Activated CD8-positive, alpha-beta memory T cell treated with anti-CD3 and anti-CD28 coated beads for 4 hours (primary cell): ENCODE measurements around the gene SLC24A4.

ENCODE experiments used
- DNase-seq, 2 donors: peaks; one replicate each; pipeline ENCODE4 v3.0.0-alpha.2; 2020; ENCODE audit warnings: low read depth in 2 of 2

The SLC24A4 gene

DNA sequence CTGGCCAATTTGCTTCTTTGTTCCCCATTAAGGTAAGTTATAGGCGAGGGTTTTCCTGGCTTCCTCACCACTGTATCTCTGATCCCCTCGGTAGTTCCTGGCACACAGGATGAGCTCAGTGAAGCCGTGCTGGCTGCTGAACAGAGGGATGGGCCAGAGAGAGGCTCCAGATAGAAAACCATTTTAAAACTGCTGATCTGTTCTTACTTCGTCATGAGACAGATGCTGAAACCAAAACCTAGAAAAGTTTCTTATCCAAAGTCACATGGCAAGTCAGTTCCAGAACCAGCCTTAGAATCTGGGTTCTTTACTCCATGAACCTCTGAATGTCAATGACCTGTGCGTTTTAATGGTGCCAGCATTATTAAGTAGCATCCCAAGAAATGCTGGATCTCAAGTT is 114.3 kb downstream of the SLC24A4 start:
- no peak for DNase-seq

DNA sequence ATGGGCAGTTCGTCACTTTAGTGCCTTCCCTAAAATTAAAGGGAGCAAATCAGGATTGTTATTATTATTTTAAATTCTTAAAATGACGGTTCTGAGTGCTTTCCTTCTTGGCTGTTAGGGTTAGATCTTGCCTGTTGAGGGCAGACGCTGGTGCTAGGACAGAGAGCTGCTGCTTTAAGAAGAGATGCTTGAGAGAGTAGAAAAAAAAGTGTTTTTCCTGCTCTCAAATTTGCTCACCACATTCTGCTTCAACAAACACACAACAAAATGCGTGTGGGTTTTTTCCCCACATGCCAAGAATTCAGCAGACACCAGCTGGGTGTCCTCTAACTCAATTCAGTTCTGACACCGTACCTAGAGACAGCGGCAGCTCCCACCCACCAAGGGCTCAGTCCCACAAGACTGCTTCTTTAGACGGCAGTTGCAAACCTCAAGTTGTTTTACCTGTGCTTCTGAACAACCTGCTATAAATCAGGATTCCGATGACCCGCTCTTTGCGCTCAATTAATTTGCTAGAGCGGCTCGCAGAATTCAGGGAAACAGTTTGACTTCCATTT is 114.8 kb downstream of the SLC24A4 start:
- no peak for DNase-seq

DNA sequence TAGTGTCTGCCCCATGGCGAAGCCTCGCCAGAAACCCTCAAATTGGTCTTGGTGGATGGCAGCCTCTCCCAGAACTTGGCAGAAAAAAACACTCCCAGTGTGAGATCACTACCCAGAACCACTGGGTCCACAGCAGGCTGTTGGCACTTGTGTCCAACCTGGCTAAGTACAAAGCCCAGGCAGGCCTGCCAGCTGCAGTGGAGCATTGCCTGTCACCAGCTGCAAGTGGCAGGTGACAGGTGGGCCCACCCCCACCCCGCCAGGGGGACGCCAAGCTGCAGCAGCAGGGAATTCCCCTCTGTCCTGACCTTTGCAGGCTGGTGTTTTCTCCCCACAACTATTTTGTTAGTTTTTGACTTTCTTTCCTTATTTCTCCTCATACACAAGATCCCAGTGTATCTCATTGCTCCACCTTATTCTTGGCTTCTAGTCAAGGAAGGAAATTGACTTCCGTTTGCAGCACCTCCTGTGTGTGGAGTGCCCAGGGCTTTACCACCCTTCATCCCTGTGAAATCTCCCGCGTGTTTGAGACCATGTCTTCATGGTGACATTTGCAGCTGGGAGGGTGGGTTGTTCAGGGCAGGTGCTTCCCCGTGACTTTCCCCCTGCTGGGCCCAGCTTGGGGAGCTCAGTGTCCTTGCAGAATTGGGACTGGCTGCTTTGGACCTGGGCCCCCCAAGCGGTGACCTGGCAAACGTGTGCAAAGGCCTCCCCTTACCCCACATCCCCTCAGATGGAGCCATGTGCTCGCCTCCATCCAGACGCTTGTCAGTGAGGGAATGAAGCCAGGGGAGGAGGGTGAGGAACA is 116.8 kb downstream of the SLC24A4 start:
- no peak for DNase-seq

DNA sequence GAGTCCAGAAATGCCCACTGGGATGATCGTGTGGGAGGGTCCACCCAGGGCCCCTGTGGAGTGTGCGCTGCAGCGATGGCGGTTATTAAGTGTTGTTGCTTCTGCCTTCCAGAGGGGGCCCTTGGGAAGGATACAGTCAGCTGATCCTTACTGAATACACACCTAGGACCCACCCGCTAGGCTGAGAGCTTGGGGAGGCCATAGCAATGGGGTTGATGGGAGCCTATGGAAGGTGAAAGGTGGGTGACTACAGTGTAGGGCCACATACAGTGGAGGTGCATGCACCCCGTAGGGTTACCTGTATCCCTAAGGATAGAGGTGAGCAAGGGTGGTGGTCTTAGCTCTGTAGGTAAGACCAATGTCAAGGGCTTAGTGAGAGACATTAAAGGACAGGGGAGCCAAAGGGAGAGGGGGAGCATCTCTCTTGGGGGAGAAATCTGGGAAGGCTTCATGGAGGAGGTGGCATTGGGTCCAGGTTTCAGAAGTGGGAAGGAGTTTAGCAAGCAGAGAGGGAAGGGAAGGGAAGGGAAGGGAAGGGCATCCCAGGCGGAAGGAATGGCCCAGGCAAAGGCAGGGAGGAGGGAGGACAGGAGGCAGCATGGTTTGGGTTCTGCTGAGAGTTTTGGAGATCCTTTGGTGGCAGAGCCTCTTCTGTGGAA is 117.5 kb downstream of the SLC24A4 start:
- no peak for DNase-seq

DNA sequence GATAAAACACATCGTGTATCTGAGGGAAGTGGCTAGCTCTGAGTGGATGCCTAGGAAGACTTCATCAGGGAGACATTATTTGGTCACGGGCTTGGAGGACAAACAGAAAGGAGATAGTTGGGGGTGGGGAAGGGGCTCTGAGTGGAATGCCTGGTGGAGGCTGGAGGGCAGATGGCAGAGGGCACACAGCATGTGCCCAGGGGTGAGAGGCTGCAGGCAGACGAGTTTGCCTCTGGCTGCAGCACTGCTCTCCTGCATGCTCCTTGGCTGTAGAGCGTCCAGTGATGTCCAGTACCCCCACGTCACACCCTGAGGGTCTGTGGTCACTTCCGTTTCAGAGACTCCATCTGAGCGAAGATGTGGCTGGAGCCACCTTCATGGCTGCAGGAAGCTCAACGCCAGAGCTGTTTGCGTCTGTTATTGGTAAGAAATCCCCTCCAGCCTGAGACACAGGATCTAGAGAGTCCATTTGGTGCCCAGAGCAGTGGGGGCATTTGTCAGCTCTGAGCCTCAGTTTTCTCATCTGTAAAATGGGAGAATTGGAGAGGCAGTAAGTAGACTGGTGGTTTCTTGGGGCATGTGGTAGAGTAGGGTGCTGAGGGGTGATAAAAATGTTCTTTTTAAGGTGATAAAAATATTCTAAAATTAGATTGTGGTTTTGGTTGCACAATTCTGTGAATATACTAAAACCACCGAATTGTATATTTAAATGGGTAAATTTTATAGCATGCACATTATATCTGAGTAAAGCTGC is 119.0 kb downstream of the SLC24A4 start:
- DNase-seq = no peak

DNA sequence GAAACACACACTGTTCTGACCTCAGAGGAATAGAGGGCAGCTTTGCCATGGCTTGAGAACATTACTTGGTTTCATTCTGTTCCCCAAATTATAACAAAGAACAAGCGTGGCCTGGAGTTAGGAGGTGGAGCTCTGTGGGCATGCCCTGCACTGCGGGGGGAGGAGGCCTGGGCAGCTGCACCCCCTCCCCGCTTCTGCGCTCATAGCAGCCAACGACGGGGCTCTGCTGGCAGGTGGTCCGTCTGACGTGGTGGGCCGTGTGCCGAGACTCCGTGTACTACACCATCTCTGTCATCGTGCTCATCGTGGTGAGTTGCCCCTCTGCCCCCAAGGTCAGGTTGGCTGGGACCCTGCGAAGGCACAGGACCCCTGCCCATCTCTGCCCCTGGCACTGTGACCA is 120.2 kb downstream of the SLC24A4 start:
- no peak for DNase-seq

DNA sequence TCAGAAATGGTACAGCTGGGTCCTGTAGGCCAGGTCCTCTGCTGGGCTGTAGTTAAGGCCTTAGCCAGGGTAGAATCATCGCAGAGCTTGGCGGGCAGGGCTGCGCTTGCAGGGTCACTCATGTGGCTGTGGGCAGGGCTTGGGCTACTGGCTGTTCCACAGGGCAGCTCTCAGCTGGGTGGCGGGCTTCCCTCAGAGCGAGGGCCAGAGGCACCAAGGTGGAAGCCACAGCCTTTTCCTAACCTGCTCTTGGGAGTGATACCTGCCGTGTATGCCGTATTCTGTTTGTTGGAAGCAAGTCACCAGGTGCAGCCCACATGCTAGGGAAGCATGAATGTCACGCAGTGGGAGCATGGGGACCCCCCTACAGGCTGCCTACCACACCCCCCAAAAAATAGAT is 120.8 kb downstream of the SLC24A4 start:
- no peak for DNase-seq

DNA sequence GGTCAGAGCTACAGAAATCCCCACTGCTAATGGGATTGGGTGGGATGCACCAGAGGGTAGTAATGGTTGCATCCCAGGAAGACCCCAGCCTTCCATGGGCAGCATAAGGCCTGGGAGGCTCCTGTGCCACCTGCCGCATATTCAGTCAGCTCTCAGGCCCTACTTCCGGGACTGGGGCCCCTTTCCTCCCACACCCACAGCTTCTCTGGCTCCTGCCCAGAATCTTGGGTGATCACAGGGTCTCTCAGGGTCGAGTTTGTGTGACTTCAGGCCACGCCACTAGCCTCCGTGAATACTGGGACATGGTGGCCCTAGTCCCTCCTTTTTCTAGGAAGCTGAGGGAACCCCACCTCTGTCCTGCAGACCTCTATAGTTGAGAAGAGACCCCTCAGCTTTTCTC is 123.8 kb downstream of the SLC24A4 start:
- DNase-seq = no peak

DNA sequence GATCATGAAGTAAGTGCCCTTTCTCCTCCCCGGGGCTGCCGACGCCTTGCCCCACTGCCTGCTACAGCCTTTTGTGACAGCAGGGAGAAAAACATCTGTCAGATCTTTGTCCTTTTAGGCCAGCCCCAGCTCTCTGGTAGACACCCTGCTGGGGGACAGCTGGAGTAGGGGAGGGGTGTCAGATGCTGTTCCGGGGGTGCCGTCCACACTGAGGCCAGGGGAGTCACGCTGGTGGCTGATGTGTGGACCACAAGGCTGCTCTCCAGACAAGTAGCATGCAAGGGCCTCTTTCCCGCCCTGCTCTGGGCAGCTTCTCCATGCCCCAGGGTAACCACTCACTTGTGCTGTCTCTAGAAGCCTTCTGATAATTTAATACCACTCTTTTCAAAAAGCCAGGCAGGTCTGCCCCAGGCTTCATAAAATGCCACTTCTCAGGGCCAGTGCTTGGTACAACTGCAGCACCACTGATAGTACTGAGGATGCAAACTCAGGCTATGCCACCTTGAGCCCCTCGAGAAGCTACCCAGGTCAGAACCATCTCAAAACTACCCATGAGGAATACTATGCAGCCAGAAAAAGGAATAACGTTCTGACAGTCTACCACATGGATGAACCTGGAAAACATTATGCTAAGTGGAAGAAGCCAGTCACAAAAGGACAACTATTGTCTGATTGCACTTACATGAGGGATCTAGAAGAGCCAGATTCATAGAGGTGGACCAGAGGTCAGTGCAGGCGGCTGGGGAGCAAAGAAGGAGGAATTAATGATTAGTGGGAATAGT is 124.6 kb downstream of the SLC24A4 start:
- no peak for DNase-seq

DNA sequence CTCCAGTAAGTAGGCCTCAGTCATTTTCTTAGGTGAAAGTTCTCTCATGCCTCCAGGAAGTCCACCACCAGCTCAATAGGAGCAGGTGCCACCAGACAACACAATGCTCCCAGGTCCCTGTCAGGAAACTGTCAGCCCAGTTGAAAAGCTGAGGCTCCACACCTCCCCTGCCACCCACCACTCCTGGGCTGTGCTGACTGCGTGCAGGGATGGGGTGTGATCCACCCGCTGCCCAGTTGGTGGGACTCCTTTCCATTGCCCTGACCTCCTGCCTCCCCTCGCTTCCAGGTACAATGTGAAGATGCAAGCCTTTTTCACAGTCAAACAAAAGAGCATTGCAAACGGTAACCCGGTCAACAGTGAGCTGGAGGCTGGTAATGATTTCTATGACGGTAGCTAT is 125.8 kb downstream of the SLC24A4 start:
- DNase-seq = no peak

DNA sequence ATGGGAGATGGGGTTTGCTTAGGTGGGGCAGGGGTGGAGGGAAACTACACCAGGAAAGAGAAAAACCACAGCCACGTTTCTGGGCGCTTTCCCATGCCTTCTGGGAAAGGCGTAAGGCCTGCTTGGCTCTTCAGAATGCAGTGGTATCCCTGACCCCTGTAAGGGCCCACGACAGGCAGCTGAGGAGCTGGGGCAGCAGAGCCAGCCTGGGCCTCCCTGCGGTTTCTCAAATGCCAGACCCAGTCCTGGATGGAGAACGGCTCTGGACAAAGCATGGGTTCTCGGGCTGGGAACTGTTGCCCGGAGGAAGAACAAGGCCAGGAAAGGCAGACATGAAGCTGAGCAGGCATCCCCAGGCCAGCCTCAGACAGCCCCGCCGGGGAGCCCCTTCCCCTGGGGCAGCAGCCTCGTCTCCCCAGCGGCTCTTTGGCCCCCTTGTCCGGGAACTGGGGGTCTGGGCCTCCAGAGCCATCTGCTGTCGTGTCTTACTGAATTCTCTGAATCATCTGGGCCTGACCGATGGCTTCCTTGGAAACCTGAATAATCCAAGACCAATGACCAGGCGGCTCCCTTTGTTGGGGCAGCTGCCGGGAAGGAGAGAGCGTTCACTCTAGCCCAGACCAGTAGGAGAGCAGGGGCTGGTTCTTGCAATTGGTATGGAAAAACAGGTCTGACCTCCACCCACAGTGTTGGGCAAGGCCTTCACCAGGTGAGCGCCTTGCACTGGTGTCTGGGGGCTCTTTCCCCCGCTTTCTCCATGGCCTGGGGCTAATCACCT is 126.6 kb downstream of the SLC24A4 start:
- no peak for DNase-seq

DNA sequence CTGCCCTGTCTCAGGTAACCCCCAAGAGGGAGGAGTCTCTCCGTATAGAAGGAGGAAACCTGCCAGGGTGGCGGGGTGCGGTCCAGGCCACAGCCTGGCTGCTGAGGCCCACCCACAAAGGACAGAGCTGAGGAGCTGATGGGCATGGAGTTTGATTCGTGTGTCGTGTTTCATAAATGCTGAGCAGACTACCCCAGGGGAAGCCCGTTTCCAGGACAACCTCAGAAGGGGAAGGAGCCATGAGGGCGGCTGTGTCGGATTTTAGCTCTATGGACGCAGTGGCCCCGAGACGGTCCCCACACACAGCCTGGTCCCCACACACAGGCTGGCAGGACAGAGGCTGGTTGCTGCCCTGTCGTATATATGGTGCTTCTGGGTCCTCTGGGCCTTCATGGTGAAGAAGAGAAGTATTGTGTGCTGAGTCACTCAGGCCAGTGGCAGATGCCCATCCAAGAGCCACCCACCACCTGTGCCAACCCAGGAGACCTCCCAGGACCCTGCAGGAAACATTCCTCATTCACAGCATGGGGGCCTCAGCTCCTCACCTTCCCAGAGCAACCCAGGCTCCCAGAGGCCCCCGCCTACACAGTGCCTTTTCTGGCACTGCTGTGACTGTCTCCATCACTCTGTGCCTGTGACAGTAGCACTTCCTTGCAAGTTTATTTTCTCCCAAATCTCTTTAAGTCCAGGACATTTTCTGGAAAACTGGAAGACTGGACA is 127.5 kb downstream of the SLC24A4 start:
- no peak for DNase-seq

DNA sequence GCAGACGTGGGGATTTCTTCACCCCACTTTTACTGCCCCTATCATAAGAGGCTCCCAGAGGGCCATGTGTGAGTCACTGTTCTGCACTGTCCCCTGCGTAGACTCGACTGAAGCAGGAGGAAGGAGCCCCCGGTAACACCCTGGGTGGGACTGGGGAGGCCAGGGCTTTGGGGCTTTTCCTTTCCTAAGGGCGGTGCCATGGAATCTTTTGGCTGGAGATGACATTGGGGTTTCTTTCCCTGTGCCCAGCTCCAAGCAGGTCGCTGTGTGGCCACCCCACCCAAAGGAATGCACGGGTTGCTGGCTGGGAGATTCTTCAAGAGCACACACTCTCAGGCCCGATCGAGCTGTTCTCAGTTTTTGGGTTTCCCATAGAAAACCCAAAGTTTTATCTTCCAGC is 128.3 kb downstream of the SLC24A4 start:
- DNase-seq = no peak

DNA sequence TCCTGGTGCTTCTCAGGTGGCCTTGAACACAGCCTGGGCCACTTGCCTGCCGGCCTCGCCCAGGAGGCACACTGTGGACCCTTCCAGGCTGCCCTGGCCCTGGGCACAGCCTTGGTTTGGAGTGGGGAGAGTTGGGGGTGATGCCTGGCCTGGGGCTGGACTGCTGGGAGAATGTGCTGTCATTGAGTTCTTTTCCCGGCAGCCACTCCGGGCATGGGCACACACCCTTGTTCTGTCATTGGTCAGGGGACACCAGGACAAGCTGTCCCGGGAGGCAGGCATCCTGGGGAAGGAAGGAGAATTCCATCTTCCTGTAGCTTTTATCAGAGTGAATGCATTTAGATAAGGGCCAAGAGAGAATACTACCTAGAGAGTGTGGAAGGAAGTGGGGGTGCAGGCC is 128.8 kb downstream of the SLC24A4 start:
- no peak for DNase-seq

DNA sequence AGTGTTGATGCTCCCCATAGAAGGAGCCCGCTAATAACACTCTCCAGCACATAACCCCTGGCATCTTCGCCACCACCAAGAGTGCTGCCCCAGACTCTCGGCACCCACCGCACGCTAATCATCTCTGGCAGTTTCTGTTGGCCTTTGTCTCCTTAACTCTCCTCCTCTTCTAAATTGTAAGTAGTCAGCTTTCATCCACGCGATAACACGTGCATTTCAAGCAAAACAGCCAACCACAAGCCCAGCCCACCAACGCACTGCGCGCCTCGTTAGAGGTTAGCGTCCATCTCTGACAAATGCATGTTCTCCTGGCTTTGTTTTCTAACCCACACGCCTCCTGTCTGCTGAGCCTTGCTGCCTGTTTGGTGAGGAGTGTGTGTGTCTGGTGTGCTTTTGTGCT is 129.5 kb downstream of the SLC24A4 start:
- DNase-seq = no peak

DNA sequence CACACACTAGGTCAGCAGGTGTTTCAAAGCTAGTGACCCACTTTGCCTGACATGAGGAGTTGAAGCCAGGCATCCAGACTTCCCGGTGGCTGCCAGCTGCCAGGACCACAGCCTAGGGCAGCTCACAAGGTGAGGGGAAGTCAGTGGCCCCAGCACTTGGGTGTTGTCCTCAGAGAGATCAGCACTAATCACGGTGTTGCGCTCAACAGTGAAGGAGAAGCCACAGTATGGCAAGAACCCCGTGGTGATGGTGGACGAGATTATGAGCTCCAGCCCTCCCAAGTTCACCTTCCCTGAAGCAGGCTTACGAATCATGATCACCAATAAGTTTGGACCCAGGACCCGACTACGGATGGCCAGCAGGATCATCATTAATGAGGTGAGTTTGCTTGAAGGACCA is 130.7 kb downstream of the SLC24A4 start:
- no peak for DNase-seq

DNA sequence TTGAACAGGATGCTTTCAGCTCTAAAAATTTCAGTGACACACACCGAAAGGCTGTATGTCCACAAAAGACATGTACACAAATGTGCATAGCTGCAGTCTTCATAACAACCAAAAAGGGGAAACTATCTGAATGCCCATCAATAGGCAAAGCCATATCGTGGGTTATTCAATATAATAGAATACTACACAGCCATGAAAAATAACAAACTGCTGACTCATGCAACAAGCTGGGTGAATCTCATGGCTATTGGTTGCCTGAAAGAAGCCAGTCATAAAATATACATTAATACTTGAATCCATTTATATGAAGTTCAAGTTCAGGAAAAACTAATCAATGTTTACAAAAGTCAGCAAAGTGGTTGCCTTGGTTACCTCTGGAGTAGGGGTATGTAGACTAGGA is 132.3 kb downstream of the SLC24A4 start:
- DNase-seq = no peak

DNA sequence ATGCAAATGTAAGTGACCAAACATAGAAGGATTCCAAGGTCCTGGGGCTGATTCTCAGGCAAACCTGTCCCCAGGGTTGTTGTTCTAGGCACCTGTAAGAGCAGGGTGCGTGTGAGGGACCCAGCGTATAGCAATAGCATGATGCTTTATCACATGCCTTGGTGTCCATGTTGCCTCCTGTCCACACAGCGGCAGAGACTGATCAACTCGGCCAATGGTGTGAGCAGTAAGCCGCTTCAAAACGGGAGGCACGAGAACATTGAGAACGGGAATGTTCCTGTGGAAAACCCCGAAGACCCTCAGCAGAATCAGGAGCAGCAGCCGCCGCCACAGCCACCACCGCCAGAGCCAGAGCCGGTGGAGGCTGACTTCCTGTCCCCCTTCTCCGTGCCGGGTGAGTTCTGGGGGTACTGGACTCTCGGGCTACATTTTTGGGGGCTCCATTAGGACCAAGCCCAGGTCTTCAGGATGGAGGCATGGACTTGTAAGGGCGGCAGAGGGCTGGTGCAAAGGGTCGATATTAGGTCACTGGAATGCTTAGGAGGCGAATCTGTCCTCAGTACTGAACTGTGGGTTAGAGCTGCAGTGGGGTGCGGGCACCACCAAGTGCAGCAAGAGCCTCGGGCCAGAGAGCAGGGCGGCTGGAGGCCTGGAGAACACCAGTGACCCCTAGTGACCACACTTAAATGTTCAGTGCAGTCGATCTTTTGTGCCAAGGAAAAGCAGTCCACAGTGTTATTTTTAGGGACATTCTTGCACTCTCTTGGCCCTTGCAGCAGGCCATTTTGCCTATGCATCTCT is 133.4 kb downstream of the SLC24A4 start:
- DNase-seq = no peak

DNA sequence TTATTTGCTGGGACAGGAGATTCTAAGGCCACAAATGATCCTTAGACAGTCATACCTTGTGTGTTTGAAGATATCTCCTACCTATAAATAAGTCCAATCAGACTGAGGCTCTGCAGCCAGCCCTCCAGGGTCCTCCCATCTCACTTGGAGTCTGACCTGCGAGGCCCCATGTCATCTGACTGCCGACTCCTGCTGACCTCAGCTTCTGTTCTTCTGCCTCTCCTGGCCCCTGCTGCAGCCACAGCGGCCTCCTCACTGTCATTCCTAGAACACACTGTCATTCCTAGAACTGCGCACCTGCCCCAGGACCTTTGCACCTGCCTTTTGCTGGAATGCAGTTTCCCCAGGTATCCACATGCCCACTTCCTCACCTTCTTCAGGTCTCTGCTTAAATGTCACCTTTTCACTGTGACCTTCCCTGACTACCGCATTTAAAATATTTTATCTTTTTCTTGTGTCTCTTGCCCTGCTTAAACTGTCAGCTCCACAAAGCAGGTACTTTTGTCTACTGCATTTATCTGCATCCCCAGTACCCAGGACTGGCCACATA is 134.1 kb downstream of the SLC24A4 start:
- DNase-seq = no peak
